ENCODE measurements around the gene RPS6KA1.
A peak's percentile ranks its signal among the peaks of the same experiment; 100 is the strongest.

GRCh38 chr1:26574018-26574417, 44.5 kb downstream of the RPS6KA1 start:
- no peak for TF ChIP-seq POLR2A (IDR thresholded peaks at IDR 0.05)
- TF ChIP-seq POLR2AphosphoS5 (IDR thresholded peaks at IDR 0.05) = peak in 1 of 3 donors; percentile 35
- TF ChIP-seq CTCF (IDR thresholded peaks at IDR 0.05 in 8 of 11, conservative IDR thresholded peaks at IDR 0.05 in 3 of 11) = no peak
